GM18502 (cell line): Measurements from ENCODE around the gene MAGIX.
"Not testable (repeated sequence)": the region's sequence is repeated elsewhere in the genome, so short reads cannot be mapped to it uniquely, and the experiment has no call there.

Experiments
- ATAC-seq: cut with Tn5 transposase; IDR thresholded peaks from one replicate; pipeline ENCODE4 v1.9.1; 2021; ENCODE audit warnings: mild to moderate bottlenecking; ENCODE audit not compliant: unreplicated experiment, poor library complexity

Gene MAGIX

DNA sequence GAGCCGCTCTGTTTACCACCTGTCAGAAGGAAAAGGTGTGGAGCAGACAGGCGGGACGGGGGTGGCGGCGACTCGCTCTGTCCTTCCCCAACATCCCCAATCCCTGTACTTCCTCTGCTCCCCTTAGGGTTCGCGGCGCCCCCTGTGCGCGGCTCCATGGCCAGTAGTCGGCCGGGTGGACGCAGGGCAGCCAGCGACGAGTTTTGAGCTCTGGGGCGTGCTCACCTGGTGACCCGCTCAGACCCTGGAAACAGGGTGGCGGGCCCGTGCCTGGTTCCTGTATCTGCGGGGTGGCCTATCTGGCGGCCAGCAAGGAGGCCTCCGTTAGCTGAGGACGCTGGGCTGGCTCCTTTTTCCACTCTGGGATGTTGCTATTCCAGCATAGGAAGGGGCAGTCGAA is 5.4 kb upstream of the MAGIX start:
- ATAC-seq, result no peak

DNA sequence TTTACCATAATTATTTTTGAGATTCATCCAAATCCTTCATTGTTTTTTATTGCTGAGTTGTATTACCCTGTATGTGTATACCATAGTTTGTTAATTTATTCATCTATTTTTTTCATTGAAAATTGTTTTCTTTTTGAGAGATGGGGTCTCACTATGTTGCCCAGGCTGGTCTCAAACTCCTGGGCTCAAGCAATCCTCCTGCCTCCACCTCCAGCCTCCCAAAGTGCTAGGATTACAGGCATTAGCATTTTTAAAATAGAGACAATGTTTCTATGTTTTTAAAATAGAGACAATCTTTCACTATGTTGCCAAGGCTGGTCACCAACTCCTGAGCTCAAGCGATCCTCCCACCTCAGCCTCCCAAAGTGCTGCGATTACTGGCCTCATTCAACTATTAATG is 1.6 kb upstream of the MAGIX start:
- no peak for ATAC-seq

DNA sequence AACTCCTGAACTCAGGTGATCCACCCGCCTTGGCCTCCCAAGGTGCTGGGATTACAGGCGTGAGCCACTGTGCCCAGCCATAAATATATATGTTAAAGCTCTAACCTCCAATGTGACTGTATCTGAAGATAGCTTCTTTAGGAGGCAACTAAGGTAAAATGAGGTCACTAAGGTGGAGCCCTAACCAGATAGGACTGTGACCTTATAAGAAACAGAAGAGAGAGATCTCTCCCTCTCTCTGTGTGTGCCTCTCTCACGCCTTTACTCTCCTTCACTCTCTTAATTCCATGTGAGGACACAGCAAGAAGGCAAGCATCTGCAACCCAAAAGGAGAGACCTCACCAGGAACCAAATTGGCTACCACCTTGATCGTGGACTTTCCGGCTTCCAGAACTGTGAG is 926 bp upstream of the MAGIX start:
- no peak for ATAC-seq

DNA sequence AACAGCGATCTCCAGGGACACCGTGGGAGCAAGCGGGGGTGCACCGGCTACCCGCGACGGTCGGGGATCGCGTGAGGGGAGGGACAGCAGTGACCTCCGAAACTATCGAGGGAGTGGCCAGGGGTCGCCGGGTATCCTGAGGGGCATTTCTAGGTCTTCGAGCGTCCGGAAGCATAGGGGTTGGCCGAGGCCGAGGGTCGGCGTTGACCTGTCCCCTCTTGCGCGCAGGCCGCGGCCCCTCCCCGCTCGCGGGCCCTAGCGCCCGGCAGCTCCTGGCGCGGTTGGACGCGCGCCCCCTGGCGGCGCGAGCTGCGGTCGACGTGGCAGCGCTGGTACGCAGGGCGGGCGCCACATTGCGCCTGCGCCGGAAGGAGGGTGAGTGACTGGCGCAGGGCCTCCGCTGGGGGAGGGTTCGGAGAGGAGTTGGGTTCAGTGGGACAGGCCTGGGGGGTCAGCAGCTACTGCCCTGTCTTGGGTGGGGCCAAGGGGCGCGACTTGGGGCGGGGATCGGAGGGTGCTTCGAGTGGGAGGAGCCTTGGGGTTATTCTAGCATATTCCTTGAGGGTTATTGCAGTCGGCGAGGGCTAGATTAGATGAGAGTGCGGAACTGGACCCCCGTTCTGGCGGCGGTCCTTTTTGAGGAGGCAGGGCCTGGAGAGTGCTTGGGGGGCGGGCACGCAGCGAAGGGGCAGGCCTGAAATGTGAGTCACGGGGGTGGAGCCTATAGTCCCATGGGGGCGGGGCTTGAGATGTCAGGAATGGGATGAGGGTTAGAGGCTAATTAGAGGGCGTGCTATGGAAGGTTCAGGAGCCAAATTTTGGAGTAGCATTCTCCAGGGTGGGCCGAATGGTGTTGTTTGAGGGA is 1.2 kb downstream of the MAGIX start:
- peak; percentile 48 for ATAC-seq

DNA sequence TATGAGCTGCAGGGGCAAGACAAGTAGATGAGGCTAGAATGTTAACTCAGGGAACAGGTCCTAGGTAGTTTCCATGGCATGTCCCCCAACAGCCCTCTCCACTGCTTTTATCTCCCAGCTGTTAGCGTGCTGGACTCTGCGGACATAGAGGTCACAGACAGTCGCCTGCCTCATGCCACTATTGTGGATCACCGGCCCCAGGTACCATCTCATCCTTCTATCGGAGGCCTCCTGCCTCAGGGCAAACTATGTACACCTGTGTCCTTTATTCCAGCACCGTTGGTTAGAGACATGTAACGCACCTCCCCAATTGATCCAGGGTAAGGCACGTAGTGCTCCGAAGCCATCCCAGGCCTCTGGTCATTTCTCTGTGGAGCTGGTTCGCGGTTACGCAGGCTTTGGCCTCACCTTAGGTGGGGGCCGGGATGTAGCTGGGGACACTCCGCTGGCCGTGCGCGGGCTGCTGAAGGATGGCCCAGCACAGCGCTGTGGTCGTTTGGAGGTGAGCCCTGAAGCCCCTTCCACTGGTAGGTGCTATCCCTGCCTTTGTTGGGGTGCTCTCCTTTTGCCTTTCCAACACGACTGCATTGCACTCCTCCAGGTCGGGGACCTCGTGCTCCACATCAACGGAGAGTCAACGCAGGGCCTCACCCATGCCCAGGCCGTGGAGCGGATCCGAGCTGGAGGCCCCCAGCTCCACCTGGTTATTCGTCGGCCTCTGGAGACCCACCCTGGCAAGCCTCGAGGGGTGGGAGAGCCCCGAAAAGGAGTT is 2.2 kb downstream of the MAGIX start:
- no peak for ATAC-seq

DNA sequence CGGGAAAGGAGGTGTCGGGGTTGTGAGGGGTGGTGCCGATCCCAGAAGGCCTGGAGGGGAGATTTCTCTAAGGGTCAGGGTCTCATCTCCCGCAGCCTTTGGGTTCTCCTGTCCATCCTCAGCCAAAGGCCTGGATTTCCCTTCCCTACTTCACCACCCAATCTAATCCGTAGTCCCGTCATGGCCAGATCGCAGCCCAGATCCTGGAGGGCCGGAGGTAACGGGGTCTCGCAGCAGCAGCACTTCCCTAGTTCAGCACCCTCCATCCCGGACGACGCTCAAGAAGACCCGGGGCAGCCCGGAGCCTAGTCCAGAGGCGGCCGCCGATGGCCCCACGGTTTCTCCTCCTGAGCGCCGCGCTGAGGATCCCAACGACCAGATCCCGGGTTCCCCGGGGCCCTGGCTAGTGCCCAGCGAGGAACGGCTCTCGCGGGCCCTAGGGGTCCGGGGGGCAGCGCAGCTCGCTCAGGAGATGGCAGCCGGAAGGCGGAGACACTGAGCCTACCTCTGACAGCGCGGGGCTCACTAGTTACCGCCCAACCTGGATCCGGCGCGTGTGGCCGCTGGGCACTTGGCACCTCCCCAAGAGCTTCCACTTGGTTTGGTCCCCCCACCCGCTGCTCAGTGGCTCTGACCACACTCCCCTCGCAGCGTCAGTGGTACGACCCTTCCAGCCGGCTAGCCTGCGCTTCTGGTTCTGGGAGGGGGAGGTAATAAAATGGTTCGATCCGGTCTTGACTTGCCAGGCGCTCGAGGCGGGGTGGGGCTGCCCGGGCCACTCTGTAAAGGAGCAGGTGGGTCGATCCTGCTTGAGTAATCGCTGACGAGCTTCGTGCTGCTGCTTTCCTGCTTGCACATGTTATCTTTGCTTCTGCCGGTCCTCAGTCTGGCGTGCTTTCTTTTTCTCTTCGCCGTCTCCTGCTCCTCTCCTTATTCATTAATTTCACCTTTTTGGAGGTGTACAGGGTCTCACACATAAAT is 3.6 kb downstream of the MAGIX start:
- ATAC-seq, result peak; percentile 48

DNA sequence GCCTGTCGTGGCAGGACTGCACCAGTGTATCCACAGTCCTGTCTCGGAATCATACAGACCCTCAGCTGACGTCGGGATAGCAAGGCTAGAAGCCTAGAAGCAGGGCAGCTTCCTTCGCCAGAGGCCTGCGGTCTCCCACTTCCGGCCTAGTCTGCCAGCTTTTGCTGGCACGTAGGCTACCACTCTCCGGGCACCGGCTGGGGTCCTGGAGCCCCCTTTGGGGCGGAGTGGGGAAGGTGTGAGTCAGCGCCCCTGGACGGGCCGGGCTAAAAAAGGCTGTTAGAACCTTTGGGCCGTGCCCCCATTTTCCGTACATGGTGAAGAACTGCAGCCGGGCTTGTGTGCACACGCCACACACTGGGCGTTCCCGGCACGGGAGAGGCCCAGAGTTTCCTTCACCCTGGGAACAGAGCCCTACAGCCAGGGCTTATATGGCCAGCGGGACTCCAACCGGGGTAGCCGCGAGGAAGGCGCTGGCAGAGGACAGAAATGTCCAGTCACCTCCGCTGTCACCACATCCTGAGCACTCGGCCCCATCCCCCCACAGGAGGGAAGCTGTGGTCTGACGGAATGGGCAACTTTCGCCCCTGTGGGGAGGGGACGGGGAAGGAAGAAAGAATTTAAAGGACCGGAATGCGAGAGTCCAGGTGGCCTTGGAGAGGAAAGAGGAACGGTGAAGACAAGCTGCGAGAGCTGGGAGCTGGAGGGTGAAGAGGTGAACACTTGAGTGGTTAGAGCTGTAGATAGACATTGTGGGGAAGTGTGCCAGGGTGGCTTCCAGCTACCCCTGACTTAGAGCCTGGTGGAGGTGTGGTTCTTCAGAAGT is 4.6 kb downstream of the MAGIX start:
- peak; percentile 30 for ATAC-seq

DNA sequence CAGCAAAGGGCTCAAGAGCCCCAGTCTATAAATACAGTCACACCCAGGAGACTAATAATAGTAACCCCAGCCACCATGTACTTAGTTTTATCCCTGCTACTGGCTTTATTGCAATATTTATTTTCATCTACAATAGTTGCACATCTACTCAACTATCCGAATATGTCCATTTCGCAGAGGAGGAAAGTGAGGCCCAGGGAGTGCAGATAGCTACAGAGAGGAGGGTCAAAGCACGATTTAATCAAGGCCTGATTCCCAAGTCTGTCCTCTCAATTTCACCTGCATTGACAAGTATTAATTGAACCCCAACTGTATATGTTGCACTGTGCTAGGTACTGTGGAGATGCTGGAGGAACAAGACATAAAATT is 5.2 kb downstream of the MAGIX start:
- no peak for ATAC-seq

DNA sequence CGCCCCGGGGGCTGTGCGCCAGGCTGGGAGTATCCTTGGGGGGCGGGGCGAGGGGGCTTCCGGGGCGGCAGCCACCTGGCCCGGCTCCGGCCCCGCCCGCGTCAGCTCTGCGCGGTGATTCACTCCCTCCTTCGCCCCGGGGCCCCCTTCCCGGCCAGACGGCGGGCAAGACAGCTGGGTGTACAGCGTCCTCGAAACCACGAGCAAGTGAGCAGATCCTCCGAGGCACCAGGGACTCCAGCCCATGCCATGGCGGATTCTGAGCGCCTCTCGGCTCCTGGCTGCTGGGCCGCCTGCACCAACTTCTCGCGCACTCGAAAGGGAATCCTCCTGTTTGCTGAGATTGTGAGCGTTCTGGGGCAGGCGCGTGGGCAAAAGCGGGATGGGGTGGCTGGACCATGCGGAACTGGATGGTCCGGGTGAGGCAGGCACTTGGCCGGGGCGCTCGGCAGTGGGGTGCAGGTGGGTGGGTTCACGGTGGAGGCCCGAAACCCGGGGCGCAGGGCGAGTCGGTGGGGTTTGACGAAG is 9.3 kb downstream of the MAGIX start, which contains the start of gene PLP2:
Gene PLP2 (plus strand): TSS at position 147 of the 528 bp plus-strand sequence. CDS start 103 bp downstream, at position 250.
- ATAC-seq, result peak; percentile 38

DNA sequence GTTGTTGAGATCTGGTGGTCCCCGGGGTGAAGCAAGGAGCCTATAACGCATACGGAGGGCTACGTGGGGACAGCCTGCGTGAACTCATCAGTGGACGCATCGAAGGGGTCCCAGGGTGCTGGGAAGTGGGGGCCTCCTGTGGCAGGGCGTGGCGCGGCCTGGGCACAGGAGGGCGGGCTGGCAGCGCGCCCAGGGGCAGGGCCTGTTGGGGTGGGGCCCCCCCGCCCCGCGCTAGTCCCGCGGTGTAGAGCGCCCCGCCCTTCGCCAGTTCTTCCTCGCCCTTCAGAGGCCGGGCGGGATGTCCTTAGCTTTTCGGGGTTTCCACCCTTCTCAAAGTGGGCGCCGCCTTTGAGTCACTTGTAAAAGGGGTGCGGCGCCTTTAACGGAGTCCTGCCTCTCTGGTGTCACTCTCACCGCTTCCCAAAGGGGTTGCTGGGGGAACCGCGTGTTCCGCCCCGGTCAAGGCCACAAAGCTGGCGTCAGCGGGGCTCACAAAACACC is 9.8 kb downstream of the MAGIX start:
- ATAC-seq, result peak; percentile 72

DNA sequence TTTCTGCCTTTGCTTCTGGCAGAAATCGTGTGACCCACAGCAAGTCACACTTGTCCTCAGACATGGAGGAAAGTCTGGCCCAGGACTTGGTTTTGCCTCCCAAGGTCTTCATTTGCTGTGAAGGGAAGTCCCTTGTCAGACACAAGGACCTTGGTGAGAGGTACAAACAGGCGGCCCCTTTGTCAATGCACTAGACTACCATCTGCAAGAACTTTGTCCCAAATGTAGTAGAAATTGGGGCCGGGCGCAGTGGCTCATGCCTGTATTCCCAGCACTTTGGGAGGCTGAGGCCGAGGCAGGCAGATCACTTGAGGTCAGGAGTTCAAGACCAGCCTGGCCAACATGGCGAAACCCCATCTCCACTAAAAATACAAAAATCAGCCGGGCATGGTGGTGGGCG is 11.0 kb downstream of the MAGIX start:
- not testable (repeated sequence) for ATAC-seq

DNA sequence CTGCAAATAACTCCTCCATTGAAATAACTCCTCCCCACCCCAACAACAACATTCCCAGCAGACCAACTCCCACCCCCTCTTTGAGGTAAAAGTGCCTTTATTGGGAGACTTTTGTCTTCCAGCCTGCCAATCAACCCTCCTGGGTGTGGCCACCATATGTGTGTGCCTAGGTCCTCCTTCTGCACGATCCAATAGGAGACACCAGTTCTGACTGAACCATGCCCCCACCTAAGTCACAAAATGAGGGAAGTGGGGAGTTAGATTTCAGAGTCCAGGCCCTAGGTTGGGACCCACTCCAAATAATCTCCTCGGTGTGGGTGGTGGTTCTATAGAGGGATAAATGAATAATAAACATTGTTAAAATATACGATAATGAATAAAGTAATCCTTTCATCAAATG is 12.2 kb downstream of the MAGIX start:
- ATAC-seq, result no peak

DNA sequence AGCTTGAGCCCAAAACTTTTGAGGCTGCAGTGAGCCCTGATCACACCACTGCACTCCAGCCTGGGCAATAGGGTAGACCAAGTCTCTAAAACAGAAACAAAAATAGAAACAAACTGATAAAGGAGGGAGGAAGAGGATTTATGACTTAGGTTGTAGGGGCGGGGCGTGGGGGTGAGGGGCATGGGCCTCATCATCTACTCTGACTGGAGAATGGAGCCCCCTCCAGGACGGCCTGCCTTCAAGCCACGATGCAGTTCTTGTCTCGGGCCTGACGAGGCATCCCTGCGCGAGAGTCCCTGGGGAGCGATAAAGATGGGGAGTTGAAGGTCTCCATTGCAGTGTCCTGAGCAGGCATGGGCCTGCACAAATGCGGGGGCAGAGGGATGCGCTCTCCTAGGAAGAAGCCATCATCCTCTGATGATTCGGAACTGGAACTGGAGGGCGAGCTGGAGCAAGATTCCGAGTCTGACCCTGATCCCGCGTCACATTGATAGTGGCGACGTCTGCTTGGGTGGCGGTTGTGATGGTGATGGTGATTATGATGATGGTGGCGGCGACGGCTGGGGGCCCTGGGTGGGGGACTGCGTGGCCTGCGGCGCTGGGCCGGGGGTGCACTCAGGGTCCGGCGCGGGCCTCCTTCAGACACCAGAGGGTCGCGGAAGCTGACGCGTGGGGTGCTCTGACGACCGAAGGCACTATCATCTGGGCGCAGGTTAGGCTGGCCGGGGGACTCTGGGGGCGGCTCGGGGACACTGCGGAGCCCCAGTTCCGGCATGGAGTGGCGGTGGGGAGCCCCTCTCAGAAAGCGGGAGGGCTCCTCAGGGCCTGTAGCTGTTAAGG is 13.1 kb downstream of the MAGIX start:
- no peak for ATAC-seq

DNA sequence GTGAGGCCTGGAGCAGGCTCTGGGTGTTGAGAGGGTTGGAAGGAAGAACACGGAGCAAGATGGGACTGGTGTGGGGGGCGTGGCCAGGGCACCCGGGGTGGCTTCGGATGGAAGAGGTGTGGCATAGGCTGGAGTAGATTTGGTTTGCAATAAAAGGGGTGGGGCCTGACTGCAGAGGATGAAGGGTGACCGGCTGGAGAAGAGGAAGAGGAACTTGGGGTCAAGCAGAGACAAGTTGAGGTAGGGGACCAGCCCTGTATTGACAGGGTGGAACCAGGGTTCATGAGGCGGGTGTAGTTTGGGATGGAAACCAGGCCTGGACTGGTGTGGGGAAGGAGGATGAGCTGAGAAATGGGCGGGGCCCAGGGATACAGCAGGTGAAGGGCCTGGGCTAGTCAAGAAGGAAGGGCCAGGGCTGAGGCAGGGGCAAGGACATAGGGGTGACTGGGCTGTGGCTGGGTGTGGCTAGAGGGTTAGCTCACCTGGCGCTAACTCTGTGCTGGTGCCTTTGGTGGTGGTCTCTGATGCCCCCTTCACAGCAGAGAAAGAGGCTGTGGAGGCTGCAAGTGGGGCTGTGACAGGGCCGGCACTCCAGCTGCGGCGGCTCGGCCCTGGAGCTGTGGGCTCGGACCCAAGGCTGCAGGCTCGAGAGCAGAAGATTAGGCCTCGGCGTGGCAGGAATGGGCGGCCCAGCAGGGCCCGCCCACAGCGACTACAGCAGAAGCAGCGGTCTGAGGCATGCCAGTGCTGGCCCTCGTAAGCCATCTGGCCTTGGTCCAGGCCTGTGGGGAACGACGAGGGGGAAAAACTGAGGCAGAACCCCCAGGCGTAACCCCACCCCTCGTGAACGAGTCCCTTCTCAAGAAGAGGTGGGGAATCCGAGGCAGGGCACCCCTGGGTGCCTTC is 14.1 kb downstream of the MAGIX start:
- ATAC-seq, result no peak

DNA sequence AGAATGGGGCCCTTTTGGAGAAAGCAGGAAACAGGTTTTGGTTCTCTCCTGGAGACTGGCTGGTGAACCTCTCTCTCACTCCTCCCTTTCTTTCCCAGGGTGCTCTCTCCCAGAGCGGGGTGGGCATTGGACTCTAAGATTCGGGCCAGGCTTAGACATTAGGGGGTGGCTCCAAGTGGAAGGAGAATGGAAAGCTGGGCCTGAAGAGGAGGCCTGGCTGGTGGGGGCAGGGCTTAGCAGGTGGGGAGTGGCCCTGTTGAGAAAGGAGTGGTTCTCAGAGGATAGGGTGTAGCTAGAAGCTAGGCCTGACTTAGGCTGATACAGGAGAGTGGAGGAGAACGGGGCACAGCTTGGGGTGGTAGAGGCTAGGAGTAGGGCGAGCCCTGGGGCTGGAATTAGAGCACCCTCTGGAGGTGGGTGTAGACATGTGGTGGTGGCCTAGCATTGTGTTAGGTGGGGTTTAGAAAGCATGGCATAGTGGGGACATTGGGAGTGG is 14.8 kb downstream of the MAGIX start:
- ATAC-seq, result no peak

DNA sequence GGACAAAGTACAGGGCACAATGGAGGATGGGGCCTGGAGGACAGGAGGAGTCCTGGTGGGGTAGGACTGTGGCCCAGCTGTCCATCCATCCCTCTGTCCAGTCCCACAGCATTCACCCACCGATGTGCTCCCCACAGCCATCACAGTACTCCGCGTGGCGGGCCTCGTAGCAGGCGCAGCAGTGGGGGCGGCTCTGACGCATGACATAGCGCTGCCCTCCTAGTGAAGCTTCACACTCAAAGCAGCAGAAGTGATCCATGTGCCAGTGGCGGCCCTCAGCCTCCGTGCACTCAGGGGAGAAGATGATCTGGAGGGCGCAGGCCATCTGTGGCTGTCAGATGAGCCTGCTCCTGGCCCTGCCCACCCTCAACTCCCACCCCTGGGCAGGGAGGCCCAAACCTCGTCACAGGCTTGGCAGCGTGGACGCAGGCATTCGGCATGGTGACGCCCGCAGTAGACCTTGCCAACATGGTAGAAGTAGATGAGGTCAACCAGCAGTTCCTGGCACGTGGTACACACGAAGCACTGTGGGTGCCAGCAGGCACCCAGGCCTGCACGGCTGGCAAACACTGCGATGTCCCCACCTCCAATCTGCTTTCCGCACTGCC is 15.4 kb downstream of the MAGIX start:
- ATAC-seq, result no peak

DNA sequence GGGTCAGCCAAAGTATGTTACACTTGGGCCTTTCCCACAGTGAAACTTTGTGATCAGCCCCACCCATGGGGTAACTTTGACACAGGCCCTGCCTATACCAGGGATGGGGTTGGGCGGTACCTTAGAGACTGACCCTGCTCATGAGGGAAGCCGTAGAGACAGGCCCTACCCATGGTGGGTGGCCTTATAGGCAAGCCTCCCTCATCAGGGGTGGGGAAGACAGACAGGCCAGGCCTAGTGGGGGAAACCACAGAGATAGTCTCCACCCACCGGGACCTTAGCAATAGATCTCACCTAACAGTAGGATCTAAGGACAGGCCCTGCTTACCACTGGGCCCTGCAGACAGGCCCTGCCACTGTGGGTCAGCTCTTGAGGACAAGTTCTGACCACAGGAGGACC is 16.0 kb downstream of the MAGIX start:
- ATAC-seq, result no peak
